ENCODE data around the gene SPNS3. TPM values are rescaled to one million over a fixed set of nuclear protein-coding genes. Genes with fewer than 3 reads are reported as not detected.
A peak's percentile ranks its signal among the peaks of the same experiment; 100 is the strongest.

SPNS3 gene
- polyA plus RNA-seq, 2 of the 4 experiments (the other 2 are of a cell fraction) = not detected

DNA sequence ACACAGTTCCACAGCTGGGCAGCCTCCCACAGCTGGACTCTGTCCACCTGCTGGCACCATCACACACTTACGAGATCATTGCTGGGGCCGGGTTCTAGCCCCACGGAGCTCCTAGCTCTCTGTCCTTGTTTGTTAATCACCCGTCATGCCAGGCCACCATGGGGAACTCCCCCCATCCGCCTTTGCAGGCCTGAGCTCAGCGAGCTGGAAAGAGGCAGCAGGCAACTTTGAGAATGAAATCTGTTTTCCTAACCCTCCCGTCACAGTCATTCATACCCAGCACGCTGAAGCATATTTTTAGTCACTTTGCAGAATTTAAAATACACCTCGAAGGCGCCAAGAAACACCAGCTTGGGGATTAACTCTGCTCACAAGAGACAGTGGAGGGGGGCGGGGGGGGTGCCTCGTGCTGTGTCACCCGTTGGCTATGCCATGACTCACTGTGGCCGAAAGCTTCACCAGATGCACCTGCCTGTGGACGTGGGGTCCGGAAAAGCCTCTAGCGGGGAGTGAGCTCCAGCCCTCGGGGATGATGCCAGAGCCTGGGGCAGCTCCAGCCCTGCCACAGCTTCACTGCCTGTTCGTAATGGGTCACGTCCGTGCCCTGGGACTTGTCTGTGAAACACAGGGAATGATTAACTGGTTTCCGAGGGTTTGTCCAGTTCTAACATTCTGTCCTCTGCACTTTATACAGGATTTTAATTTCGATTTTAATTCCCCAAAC lies 63.5 kb downstream of the SPNS3 start:
- H3K4me1 ChIP-seq = peaks cover 38% of the 10 kb centered on the region
- peak in 1 of 2 experiments; percentile 40 for DNase-seq (ENCODE audit: low read depth in 1 of 2, low spot score in 1 of 2)
- H3K27ac ChIP-seq = no peak overlapping the region
- H3K4me3 ChIP-seq = no peak overlapping the region
- POLR2A ChIA-PET = no interaction called here
- no peak for FAIRE-seq
- 19% methylated on average over 23 of the region's 23 CpGs for WGBS (ENCODE audit: missing lambda C conversion rate)
- ATAC-seq = peak in 1 of 2 experiments; percentile 12; a peak in 3 of 6 replicates
- H3K4me2 ChIP-seq = peak overlapping the region; percentile 98
- no peaks in the 10 kb centered on the region for H3K9me3 ChIP-seq
- CTCF ChIA-PET = interaction anchor here (0.5 to 2.2 kb wide), 5 partner anchors 11 to 78 kb away, joined by 3 to 6 read pairs (median 3); no protein-coding TSS in a partner anchor
- TF ChIP-seq, protein P1, sequence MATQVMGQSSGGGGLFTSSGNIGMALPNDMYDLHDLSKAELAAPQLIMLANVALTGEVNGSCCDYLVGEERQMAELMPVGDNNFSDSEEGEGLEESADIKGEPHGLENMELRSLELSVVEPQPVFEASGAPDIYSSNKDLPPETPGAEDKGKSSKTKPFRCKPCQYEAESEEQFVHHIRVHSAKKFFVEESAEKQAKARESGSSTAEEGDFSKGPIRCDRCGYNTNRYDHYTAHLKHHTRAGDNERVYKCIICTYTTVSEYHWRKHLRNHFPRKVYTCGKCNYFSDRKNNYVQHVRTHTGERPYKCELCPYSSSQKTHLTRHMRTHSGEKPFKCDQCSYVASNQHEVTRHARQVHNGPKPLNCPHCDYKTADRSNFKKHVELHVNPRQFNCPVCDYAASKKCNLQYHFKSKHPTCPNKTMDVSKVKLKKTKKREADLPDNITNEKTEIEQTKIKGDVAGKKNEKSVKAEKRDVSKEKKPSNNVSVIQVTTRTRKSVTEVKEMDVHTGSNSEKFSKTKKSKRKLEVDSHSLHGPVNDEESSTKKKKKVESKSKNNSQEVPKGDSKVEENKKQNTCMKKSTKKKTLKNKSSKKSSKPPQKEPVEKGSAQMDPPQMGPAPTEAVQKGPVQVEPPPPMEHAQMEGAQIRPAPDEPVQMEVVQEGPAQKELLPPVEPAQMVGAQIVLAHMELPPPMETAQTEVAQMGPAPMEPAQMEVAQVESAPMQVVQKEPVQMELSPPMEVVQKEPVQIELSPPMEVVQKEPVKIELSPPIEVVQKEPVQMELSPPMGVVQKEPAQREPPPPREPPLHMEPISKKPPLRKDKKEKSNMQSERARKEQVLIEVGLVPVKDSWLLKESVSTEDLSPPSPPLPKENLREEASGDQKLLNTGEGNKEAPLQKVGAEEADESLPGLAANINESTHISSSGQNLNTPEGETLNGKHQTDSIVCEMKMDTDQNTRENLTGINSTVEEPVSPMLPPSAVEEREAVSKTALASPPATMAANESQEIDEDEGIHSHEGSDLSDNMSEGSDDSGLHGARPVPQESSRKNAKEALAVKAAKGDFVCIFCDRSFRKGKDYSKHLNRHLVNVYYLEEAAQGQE (IDR thresholded peaks at IDR 0.05) = no peak
- no peak for TF ChIP-seq FOSL2 (IDR thresholded peaks at IDR 0.05)
- peak; percentile 34; the same call in 1 of the 2 replicates for TF ChIP-seq FOSL2 (CRISPR knock-in tag; IDR thresholded peaks at IDR 0.05)
- no peak for TF ChIP-seq CEBPB (IDR thresholded peaks at IDR 0.05)

DNA sequence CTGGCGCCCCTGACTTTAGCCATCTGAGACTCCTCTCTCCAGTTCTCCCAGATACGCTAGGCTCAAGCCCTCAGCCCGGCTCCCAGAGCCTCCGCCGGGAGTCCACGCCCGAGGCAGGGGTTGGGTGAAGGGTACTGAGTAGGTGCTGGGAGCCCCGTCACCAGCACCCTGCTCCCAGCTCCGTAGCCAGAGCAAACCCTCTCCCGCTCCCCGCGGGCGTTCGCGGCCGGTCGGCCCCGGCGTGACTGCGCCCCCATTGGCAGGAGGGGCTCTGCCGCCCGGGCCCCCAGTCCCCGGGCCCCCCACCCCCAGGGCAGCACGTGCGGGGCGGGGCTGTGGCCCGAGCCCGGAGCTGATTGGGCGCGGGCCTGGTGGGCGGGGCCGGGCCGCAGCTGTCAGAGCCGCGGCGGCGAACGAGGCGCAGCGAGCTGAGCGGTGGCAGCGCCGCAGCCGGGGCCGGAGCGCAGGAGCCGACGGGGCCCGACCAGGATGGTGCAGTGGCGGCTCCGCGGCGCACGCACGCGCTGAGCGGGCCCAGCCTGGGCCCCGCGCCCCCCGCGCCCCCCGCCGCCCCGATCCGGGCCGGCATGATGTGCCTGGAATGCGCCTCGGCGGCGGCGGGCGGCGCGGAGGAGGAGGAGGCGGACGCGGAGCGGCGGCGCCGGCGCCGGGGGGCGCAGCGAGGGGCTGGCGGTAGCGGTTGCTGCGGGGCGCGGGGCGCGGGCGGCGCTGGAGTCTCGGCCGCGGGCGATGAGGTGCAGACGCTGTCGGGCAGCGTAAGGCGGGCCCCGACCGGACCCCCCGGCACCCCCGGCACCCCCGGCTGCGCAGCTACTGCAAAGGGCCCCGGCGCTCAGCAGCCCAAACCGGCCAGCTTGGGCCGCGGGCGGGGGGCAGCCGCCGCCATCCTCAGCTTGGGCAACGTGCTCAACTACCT lies 65.0 kb downstream of the SPNS3 start, which contains the start of gene SPNS2:
Gene SPNS2 (plus strand): TSS at position 421 of the 937 bp plus-strand sequence. CDS start 167 bp downstream, at position 588.
- H3K4me1 ChIP-seq = peaks cover 25% of the 10 kb centered on the region
- FAIRE-seq = no peak
- 1% methylated on average over 44 of the region's 117 CpGs for WGBS (ENCODE audit: missing lambda C conversion rate)
- peak; percentile 55 to 93 for DNase-seq (ENCODE audit: low read depth in 1 of 2, low spot score in 1 of 2)
- POLR2A ChIA-PET = interaction anchor here (0.6 to 1.1 kb wide), 3 partner anchors 17 to 56 kb away, joined by 3 to 4 read pairs (median 3); partner anchors contain the start of gene MYBBP1A
- TF ChIP-seq BHLHE40 (IDR thresholded peaks at IDR 0.05; ENCODE audit: low read depth, low read length) (0 out of 2 replicates have a peak, but pooled peaks have one; percentile 35), TFCP2L1 (CRISPR knock-in tag; IDR thresholded peaks at IDR 0.05) (no peak), HOXA7 (CRISPR knock-in tag; IDR thresholded peaks at IDR 0.05) (no peak)
- peak within 1 kb of the TSS; percentile 98 for H3K4me2 ChIP-seq
- peak within 1 kb of the TSS in 1 of 2 experiments; percentile 23; a peak in 2 of 6 replicates for H3K27ac ChIP-seq
- CTCF ChIA-PET = interaction anchor here (0.6 to 3.0 kb wide), 8 partner anchors 10 to 133 kb away, joined by 3 to 17 read pairs (median 4); partner anchors contain the start of gene UBE2G1
- H3K4me3 ChIP-seq = peak within 1 kb of the TSS; percentile 49
- no peaks in the 10 kb centered on the region for H3K9me3 ChIP-seq
- peak; percentile 67 to 78 for ATAC-seq

GRCh38 chr17:4499431-4500190 lies 65.9 kb downstream of the SPNS3 start:
- TF ChIP-seq EP300 (IDR thresholded peaks at IDR 0.05) (no peak), HDAC2 (IDR thresholded peaks at IDR 0.05) (peak; percentile 88)
- H3K27ac ChIP-seq = no peak overlapping the region
- peak overlapping the region; percentile 49; the same call in 2 of the 3 replicates for H3K4me3 ChIP-seq

DNA sequence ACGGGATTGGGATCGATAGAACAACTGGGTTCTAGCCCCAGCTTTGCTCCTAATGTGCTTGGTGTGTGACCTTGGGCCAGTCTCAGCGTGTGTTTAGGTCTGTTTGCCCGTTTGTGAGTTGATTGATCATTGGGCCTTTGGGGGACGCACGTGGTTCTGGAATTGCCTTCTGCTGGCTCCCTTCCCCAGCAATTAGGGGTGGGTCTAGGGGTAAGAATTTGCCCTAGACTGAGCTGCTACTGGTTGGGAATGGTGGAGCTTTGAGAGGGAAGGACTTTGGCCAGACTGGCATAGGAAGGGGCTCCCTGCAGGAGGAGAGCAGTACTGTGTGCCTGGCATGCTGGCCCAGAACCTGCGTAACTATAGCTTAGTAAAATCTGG lies 66.4 kb downstream of the SPNS3 start:
- TF ChIP-seq, protein P2, sequence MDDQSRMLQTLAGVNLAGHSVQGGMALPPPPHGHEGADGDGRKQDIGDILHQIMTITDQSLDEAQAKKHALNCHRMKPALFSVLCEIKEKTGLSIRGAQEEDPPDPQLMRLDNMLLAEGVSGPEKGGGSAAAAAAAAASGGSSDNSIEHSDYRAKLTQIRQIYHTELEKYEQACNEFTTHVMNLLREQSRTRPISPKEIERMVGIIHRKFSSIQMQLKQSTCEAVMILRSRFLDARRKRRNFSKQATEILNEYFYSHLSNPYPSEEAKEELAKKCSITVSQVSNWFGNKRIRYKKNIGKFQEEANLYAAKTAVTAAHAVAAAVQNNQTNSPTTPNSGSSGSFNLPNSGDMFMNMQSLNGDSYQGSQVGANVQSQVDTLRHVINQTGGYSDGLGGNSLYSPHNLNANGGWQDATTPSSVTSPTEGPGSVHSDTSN (IDR thresholded peaks at IDR 0.05) = no peak
- TF ChIP-seq FOSB (CRISPR knock-in tag; IDR thresholded peaks at IDR 0.05) (no peak), ZSCAN20 (CRISPR knock-in tag; IDR thresholded peaks at IDR 0.05) (no peak), CHD4 (IDR thresholded peaks at IDR 0.05; ENCODE audit: borderline replicate concordance) (no peak), TP53 (CRISPR knock-in tag; IDR thresholded peaks at IDR 0.05) (no peak), USF2 (IDR thresholded peaks at IDR 0.05) (no peak), NFE2L2 (conservative IDR thresholded peaks at IDR 0.05; ENCODE audit: low read length) (no peak), EHF (CRISPR knock-in tag; IDR thresholded peaks at IDR 0.05) (no peak), KDM5A (IDR thresholded peaks at IDR 0.05) (no peak)
- TF ChIP-seq, protein P3, sequence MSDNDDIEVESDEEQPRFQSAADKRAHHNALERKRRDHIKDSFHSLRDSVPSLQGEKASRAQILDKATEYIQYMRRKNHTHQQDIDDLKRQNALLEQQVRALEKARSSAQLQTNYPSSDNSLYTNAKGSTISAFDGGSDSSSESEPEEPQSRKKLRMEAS (IDR thresholded peaks at IDR 0.05) = no peak
- Histone ChIP-seq H3K27ac (no peak overlapping the region), H3K4me2 (no peak overlapping the region; the same call in 1 of the 3 replicates), H3K4me3 (no peak overlapping the region), H3K4me1 (peaks cover 25% of the 10 kb centered on the region), H3K9me3 (no peaks in the 10 kb centered on the region)
- DNase-seq (ENCODE audit: low read depth in 1 of 2, low spot score in 1 of 2) (peak in 1 of 2 experiments; percentile 35), FAIRE-seq (no peak), ATAC-seq (peak in 1 of 2 experiments; percentile 17; a peak in 3 of 6 replicates)
- CTCF ChIA-PET = interaction anchor here (0.7 to 3.0 kb wide), 8 partner anchors 9 to 79 kb away, joined by 3 to 17 read pairs (median 4); no protein-coding TSS in a partner anchor
- whole genome bisulfite sequencing (ENCODE audit: missing lambda C conversion rate) = 39% methylated on average over 7 of the region's 7 CpGs
- POLR2A ChIA-PET = no interaction called here

More at GRCh38 chr17:4499431-4500190, 65.9 kb downstream of the SPNS3 start:
- no peak for FAIRE-seq
- Histone ChIP-seq H3K4me2 (peak overlapping the region; percentile 98), H3K4me1 (peaks cover 25% of the 10 kb centered on the region), H3K9me3 (no peaks in the 10 kb centered on the region)
- peak; percentile 11 to 42; a peak in 3 of 6 replicates for ATAC-seq
- POLR2A ChIA-PET = interaction anchor here (1.1 kb wide), 2 partner anchors 17 to 55 kb away, joined by 3 to 4 read pairs; partner anchors contain the start of gene MYBBP1A
- CTCF ChIA-PET = interaction anchor here (0.7 to 3.0 kb wide), 8 partner anchors 9 to 300 kb away, joined by 3 to 17 read pairs (median 3); no protein-coding TSS in a partner anchor
- 8% methylated on average over 21 of the region's 53 CpGs for WGBS (ENCODE audit: missing lambda C conversion rate)
- DNase-seq (ENCODE audit: low read depth in 1 of 2, low spot score in 1 of 2) = peak; percentile 38 to 39

Measured in A549 (cell line).